NB4 (cell line): ENCODE data around the gene CNBP.

Source experiments
- DNase-seq: peaks from one replicate; pipeline ENCODE4 v3.0.0; 2010; ENCODE audit warnings: low read depth
- H3K4me3 ChIP-seq: one replicate; pipeline ENCODE4 v1.5.1; 2011; ENCODE audit warnings: mild to moderate bottlenecking, low read depth, low read length, moderate library complexity
- CTCF ChIP-seq: IDR thresholded peaks from one replicate; pipeline ENCODE4 v1.5.1; 2012; ENCODE audit warnings: low read depth, low read length
- MAX ChIP-seq: IDR thresholded peaks from 2 replicates; pipeline ENCODE4 v1.6.1; 2011; ENCODE audit warnings: low read depth, low read length
- MYC ChIP-seq: IDR thresholded peaks from 2 replicates; pipeline ENCODE4 v1.6.1; 2011; ENCODE audit warnings: low read depth, low read length
- POLR2A ChIP-seq: IDR thresholded peaks from 2 replicates; pipeline ENCODE4 v1.6.1; 2011; ENCODE audit warnings: mild to moderate bottlenecking; ENCODE audit not compliant: insufficient read length; ENCODE audit errors: extremely low read depth

Gene CNBP

GRCh38 chr3:129205109-129205832, 21.6 kb upstream of the CNBP start:
- H3K4me3 ChIP-seq, result no peak overlapping the region
- DNase-seq, result no peak
- TF ChIP-seq MAX (no peak), POLR2A (no peak), CTCF (no peak), MYC (no peak)

DNA sequence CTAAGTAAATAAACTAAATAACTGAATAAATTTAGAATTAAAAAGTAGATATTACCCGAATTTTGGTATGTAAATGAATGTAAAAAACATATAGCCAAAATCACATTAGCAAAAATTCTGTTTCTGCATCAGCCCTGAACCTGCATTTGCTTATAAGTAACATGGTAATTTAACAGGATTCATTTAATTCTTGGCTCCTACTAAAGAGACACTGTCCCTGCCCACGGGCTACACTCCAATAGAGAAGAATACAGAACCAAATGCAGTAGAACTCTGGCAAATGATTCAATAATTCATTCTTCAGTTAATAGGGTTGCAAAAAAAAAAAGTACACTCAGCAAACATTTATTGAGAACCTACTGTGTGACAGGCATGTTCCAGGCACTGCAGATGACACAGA, 20.8 kb upstream of the CNBP start:
- H3K4me3 ChIP-seq, result no peak overlapping the region
- DNase-seq, result no peak
- TF ChIP-seq POLR2A (no peak), MAX (no peak), MYC (no peak), CTCF (no peak)

GRCh38 chr3:129199366-129199765, 15.7 kb upstream of the CNBP start:
- no peak for TF ChIP-seq MAX
- no peak for TF ChIP-seq CTCF
- TF ChIP-seq POLR2A, result no peak
- no peak overlapping the region for H3K4me3 ChIP-seq
- DNase-seq, result no peak

GRCh38 chr3:129197321-129197720, 13.6 kb upstream of the CNBP start:
- H3K4me3 ChIP-seq, result no peak overlapping the region
- DNase-seq, result no peak
- no peak for TF ChIP-seq CTCF
- TF ChIP-seq MYC, result no peak
- no peak for TF ChIP-seq POLR2A
- TF ChIP-seq MAX, result no peak

DNA sequence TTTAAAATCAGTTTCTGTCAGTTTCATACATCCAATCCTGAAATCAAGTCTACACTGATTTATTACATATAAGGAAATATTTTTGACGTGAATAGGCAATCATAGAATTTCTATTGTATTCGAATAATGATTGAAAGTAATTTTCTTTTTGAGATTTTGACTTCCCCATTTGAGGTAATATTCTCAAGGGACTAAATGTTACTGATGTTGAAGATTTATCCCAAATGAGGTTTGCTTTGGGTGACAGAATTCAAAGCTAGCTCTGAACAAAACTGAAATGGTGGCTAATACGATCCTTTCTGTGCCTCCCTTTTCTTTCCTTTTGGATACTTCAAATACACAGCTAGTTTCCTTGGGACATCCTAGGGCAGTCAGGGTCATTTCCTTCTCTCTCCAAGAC, 12.9 kb upstream of the CNBP start:
- no peak for DNase-seq
- no peak overlapping the region for H3K4me3 ChIP-seq
- no peak for TF ChIP-seq MYC
- no peak for TF ChIP-seq MAX
- TF ChIP-seq POLR2A, result no peak
- TF ChIP-seq CTCF, result no peak
